K562 (cell line): ENCODE data around the gene MRGPRD. TPM values are rescaled to one million over a fixed set of nuclear protein-coding genes. Genes with fewer than 3 reads are reported as not detected.

Experiments
- ATAC-seq: fragments of 200-7000 bp; cut with Tn5 transposase; 3 replicates; pipeline ENCODE4 v1.9.1; 2020; ENCODE audit warnings: moderate library complexity
- BruUV-seq: library from RNA; stranded (reverse); fragments of 400-500 nt; replicated peaks from 2 replicates; lab custom pipeline; 2021; lab: Mats Ljungman, UMichigan
- CTCF ChIA-PET: fragments of 300-600 bp; formaldehyde crosslinking; extraction: SDS; loops from one replicate; lab custom pipeline; 2021; ENCODE audit warnings: low intra/inter-chr PET ratio; lab: Yijun Ruan, JAX
- POLR2A ChIA-PET: fragments of 300-600, 350-650 bp; sonication (Branson Sonifier 250); formaldehyde crosslinking; extraction: SDS; loops from one replicate; lab custom pipeline; 2021; ENCODE audit warnings: antibody characterized with exemption, inconsistent platforms; lab: Yijun Ruan, JAX
- DNase-seq, 4 experiments: peaks; one replicate each; pipeline versions ENCODE4 v3.0.0 to v3.0.0-alpha.2; 2011 to 2018; ENCODE audit warnings: low spot score in 3 of 4, mixed read lengths in 3 of 4; ENCODE audit errors: extremely low read depth in 1 of 4
- FAIRE-seq: peaks from 2 replicates; lab custom pipeline; 2011; peaks lifted over from hg19 to GRCh38; lab: Jason Lieb, UNC
- H2AFZ ChIP-seq: 2 replicates; pipeline ENCODE4 v1.6.0; 2011; ENCODE audit warnings: low read depth, low read length, control low read depth, inconsistent platforms
- H3K27ac ChIP-seq: fragments of 200-600 bp; 3 replicates; pipeline ENCODE4 v1.8.0; 2011; ENCODE audit warnings: low read depth, mild to moderate bottlenecking, control low read depth, inconsistent platforms, low read length, moderate library complexity, mixed read lengths; ENCODE audit errors: extremely low read depth
- H3K27me3 ChIP-seq, 2 experiments: fragments of 300-600 bp in 1 of 2; 2 replicates in 1 of 2; 3 replicates in 1 of 2; pipeline versions ENCODE4 v1.6.0 to v1.8.0; 2011; ENCODE audit warnings: inconsistent platforms in 2 of 2, low read length in 2 of 2, mild to moderate bottlenecking in 1 of 2, mixed read lengths in 1 of 2, moderate library complexity in 1 of 2; ENCODE audit not compliant: control insufficient read depth in 2 of 2, insufficient read depth in 2 of 2
- H3K36me3 ChIP-seq: fragments of 300-600 bp; 3 replicates; pipeline ENCODE4 v1.8.0; 2011; ENCODE audit warnings: mild to moderate bottlenecking, low read length, inconsistent platforms; ENCODE audit not compliant: control insufficient read depth, insufficient read depth
- H3K4me1 ChIP-seq, 2 experiments: fragments of 200-600 bp in 1 of 2; replicated peaks in 1 of 2; 2 replicates in 1 of 2; 3 replicates in 1 of 2; pipeline versions ENCODE4 v1.5.1 to v1.8.0; 2011; ENCODE audit warnings: inconsistent platforms in 2 of 2, low read length in 2 of 2, mild to moderate bottlenecking in 1 of 2, mixed read lengths in 1 of 2, moderate library complexity in 1 of 2; ENCODE audit not compliant: control insufficient read depth in 2 of 2, insufficient read depth in 2 of 2
- H3K4me2 ChIP-seq: 2 replicates; pipeline ENCODE4 v1.6.1; 2011; ENCODE audit warnings: low read length, control low read depth, inconsistent platforms, mixed read lengths; ENCODE audit not compliant: insufficient read depth
- H3K4me3 ChIP-seq: fragments of 200-600 bp; sonication (generic), shearing (Covaris generic); 2 replicates; pipeline ENCODE4 v1.5.1; 2016; ENCODE audit warnings: control low read depth, inconsistent platforms
- H3K79me2 ChIP-seq: fragments of 200-600 bp; 3 replicates; pipeline ENCODE4 v1.8.0; 2011; ENCODE audit warnings: low read length, inconsistent platforms; ENCODE audit not compliant: control insufficient read depth, insufficient read depth
- H3K9ac ChIP-seq, 2 experiments: 2 replicates each; pipeline versions ENCODE4 v1.6.0 to v1.6.1; 2011; ENCODE audit warnings: low read depth in 2 of 2, low read length in 2 of 2, control low read depth in 1 of 2, inconsistent platforms in 1 of 2, mild to moderate bottlenecking in 1 of 2, mixed read lengths in 1 of 2; ENCODE audit not compliant: insufficient read depth in 1 of 2
- H3K9me1 ChIP-seq: one replicate; pipeline ENCODE4 v1.6.0; 2011; ENCODE audit warnings: inconsistent platforms, mild to moderate bottlenecking, low read length, moderate library complexity; ENCODE audit not compliant: control insufficient read depth, insufficient read depth
- H3K9me3 ChIP-seq: replicated peaks from 2 replicates; pipeline ENCODE4 v1.5.1; 2011; ENCODE audit warnings: low read depth, low read length, inconsistent platforms; ENCODE audit not compliant: control insufficient read depth, insufficient read depth
- H4K20me1 ChIP-seq: replicated peaks from 2 replicates; pipeline ENCODE4 v1.6.1; 2011; ENCODE audit warnings: low read length, inconsistent platforms, mixed read lengths; ENCODE audit not compliant: control insufficient read depth, insufficient read depth
- DIDO1 ChIP-seq: fragments of 450-650 bp; IDR thresholded peaks from 2 replicates; pipeline ENCODE4 v1.6.1; 2016; ENCODE audit warnings: low read depth, missing biosample characterization, missing genetic modification characterization
- ETV1 ChIP-seq: fragments of 450-650 bp; conservative IDR thresholded peaks from 2 replicates; pipeline ENCODE4 v1.6.1; 2016; ENCODE audit warnings: missing genetic modification characterization, control low read depth, low read depth, missing compliant biosample characterization
- HOMEZ ChIP-seq: fragments of 250-450 bp; sonication (Bioruptor Pico); IDR thresholded peaks from 2 replicates; pipeline ENCODE4 v1.4.0; 2020; ENCODE audit warnings: mild to moderate bottlenecking, moderate library complexity
- KDM2B ChIP-seq: fragments of 250-450 bp; sonication (Bioruptor Pico); IDR thresholded peaks from 2 replicates; pipeline ENCODE4 v1.8.0; 2021; ENCODE audit warnings: mild to moderate bottlenecking, moderate library complexity
- TBP ChIP-seq: optimal IDR thresholded peaks from 2 replicates; pipeline ENCODE3; 2011; ENCODE audit warnings: low read depth, low read length, improper control_type of control experiment
- ZBTB49 ChIP-seq: sonication (generic); formaldehyde crosslinking; IDR thresholded peaks from 2 replicates; pipeline ENCODE4 v1.8.0; 2022; ENCODE audit warnings: missing genetic modification reagents, mild to moderate bottlenecking, borderline replicate concordance
- ZNF551 ChIP-seq: fragments of 250-450 bp; sonication (Bioruptor Pico); IDR thresholded peaks from 2 replicates; pipeline ENCODE4 v1.5.0; 2021; ENCODE audit warnings: mild to moderate bottlenecking, moderate library complexity
- WGBS: fragments of 100-300 bp; shearing (Covaris generic); methylation state at CpG from one replicate; pipeline ENCODE4 v1.1.6; 2016; ENCODE audit warnings: low coverage, mixed read lengths; ENCODE audit not compliant: insufficient coverage; ENCODE audit errors: missing lambda C conversion rate; 5-methylcytosine and 5-hydroxymethylcytosine counted together
- in situ Hi-C: fragments of 300-500 bp; cut with MboI; formaldehyde crosslinking; loops from 4 replicates; pipeline ENCODE4 v1.15.0; 2018; ENCODE audit warnings: inconsistent platforms, mixed read lengths
- intact Hi-C: fragments of 100-400 bp; cut with micrococcal nuclease; formaldehyde crosslinking; loops from 2 replicates; pipeline ENCODE4 v1.14.2; 2022
- polyA plus RNA-seq, 8 experiments: library from polyadenylated mRNA; depleted of rRNA in 4 of 8; stranded (reverse) in 5 of 8; unstranded in 3 of 8; fragments of >200 nt; fragmentation: Nextera tagmentation in 2 of 8; fragmentation: Illumina TruSeq in 1 of 8; extraction: Ambion mirVana in 2 of 8; extraction: Trizol in 1 of 8; gene quantifications; 2 replicates each; pipeline versions ENCODE4 v1.2.1 to v1.2.3, GENCODE V29; 2011 to 2014; ENCODE audit warnings: inconsistent platforms in 1 of 8, missing spikeins in 1 of 8
- total RNA-seq, 7 experiments: library from RNA; depleted of rRNA in 6 of 7; stranded (reverse); fragments of >200 nt in 6 of 7; fragmentation: Illumina TruSeq in 2 of 7; extraction: Trizol in 2 of 7; gene quantifications; 2 replicates each; pipeline versions ENCODE4 v1.2.1 to v1.2.3, GENCODE V29; 2011 to 2021; ENCODE audit warnings: low replicate concordance in 1 of 7
- TF ChIP-seq, protein P1 (sequence below): fragments of 150-350 bp; IDR thresholded peaks from 2 replicates; pipeline ENCODE4 v1.6.1; 2014; ENCODE audit warnings: low read depth, mild to moderate bottlenecking, low read length, borderline replicate concordance
- TF ChIP-seq, protein P2 (sequence below): fragments of 450-650 bp; IDR thresholded peaks from one replicate; pipeline ENCODE4 v1.6.1; 2018; ENCODE audit warnings: mild to moderate bottlenecking, moderate library complexity; ENCODE audit not compliant: partially characterized antibody

Gene MRGPRD
- total and polyA plus RNA-seq, 9 of the 15 experiments (the other 6 are each of a cell fraction or from before 2014, with no cell fraction given): not detected

DNA sequence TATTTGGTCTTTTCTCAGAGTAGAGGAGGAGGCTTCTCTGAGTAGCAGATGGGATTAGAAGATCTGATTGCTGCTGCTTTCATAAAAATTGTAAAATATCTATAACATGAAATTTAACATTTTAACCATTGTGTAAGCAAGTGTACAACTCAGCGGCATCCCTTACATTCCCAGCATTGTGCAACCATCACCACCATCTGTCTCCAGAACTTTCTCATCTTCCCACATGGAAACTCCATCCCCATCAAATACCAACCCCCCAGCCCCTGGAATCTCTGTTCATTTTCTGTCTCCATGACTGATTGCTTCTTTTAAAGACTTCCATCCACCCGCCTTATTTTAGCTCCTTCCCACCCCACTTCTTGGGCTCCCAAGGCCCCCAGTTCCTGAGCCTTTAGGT lies 32.3 kb downstream of the MRGPRD start:
- no peak for DNase-seq
- no peak overlapping the region for H2AFZ ChIP-seq
- no peak overlapping the region for H3K4me3 ChIP-seq
- no peaks in the 10 kb centered on the region for H3K27me3 ChIP-seq
- ATAC-seq: no peak
- in situ Hi-C loops (no loop called here), intact Hi-C loops (no loop called here)
- ChIA-PET CTCF (no interaction called here), POLR2A (no interaction called here)
- no peak overlapping the region for H3K9ac ChIP-seq
- WGBS: 23% methylated on average over 2 of the region's 2 CpGs
- no peaks in the 10 kb centered on the region for H3K36me3 ChIP-seq
- no peak overlapping the region for H3K4me2 ChIP-seq
- H3K9me3 ChIP-seq: no peaks in the 10 kb centered on the region
- H3K4me1 ChIP-seq: peaks cover 5 to 11% of the 10 kb centered on the region in 2 experiments; a peak in 4 of 5 replicates
- no peaks in the 10 kb centered on the region for H3K79me2 ChIP-seq
- no peak for FAIRE-seq
- no peaks in the 10 kb centered on the region for H3K9me1 ChIP-seq
- H4K20me1 ChIP-seq: no peaks in the 10 kb centered on the region
- no TSS peak for BruUV-seq
- no peak overlapping the region for H3K27ac ChIP-seq
- no peak for TF ChIP-seq ZNF551 (CRISPR knock-in tag)
- no peak for TF ChIP-seq KDM2B (CRISPR knock-in tag)
- no peak for TF ChIP-seq TBP
- TF ChIP-seq HOMEZ (CRISPR knock-in tag): no peak
- TF ChIP-seq, protein P1, sequence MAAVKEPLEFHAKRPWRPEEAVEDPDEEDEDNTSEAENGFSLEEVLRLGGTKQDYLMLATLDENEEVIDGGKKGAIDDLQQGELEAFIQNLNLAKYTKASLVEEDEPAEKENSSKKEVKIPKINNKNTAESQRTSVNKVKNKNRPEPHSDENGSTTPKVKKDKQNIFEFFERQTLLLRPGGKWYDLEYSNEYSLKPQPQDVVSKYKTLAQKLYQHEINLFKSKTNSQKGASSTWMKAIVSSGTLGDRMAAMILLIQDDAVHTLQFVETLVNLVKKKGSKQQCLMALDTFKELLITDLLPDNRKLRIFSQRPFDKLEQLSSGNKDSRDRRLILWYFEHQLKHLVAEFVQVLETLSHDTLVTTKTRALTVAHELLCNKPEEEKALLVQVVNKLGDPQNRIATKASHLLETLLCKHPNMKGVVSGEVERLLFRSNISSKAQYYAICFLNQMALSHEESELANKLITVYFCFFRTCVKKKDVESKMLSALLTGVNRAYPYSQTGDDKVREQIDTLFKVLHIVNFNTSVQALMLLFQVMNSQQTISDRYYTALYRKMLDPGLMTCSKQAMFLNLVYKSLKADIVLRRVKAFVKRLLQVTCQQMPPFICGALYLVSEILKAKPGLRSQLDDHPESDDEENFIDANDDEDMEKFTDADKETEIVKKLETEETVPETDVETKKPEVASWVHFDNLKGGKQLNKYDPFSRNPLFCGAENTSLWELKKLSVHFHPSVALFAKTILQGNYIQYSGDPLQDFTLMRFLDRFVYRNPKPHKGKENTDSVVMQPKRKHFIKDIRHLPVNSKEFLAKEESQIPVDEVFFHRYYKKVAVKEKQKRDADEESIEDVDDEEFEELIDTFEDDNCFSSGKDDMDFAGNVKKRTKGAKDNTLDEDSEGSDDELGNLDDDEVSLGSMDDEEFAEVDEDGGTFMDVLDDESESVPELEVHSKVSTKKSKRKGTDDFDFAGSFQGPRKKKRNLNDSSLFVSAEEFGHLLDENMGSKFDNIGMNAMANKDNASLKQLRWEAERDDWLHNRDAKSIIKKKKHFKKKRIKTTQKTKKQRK: no peak
- TF ChIP-seq ETV1 (tag): no peak
- TF ChIP-seq, protein P2, sequence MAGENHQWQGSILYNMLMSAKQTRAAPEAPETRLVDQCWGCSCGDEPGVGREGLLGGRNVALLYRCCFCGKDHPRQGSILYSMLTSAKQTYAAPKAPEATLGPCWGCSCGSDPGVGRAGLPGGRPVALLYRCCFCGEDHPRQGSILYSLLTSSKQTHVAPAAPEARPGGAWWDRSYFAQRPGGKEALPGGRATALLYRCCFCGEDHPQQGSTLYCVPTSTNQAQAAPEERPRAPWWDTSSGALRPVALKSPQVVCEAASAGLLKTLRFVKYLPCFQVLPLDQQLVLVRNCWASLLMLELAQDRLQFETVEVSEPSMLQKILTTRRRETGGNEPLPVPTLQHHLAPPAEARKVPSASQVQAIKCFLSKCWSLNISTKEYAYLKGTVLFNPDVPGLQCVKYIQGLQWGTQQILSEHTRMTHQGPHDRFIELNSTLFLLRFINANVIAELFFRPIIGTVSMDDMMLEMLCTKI: no peak
- no peak for TF ChIP-seq DIDO1
- TF ChIP-seq ZBTB49 (CRISPR knock-in tag): no peak
